ENCODE results near the gene IFT20. TPM values are rescaled to one million over a fixed set of nuclear protein-coding genes. Genes with fewer than 3 reads are reported as not detected.

IFT20 gene
- polyA plus RNA-seq, 1 donor (not counting 4 experiments of a cell fraction or from before 2014, with no cell fraction given) = 28.7 TPM

DNA sequence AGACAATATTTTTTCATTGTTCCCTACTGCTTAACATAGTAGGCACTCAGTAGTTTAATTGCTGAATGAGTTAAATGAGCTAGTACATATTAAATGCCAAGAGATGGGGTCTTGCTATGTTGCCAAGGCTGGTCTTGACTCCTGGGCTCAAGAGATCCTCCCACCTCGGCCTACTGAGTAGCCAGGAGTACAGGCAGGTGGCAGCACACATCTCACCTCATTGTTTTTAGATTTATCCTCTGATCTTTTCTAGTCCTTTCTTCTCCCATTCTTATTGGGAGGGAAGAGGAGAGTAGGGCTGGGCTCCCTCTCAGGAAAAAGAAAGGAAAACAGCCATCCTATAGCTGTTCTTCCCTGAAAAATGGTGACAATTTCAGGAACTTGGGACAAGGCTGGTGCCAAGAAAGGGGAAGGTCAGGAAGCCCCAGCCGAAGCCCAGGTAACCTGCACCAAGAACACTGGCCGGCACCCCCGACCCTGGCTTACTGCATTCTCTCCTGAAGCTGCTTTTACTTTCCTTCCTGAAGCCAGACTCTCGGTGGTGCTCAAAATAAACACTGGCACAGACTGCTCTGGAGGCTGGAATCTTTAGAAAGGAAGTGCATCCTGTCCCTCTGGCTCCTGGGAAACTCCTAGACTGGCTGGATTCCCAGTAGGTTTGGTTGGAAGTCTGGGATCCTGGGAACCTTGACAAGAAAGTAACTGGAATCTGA is 2.9 kb upstream of the IFT20 start:
- Histone ChIP-seq H2AFZ (ENCODE audit: control insufficient read depth, low read length) (no peak overlapping the region), H4K20me1 (ENCODE audit: control insufficient read depth, extremely low read depth, insufficient read depth, low read length) (peaks cover 18% of the 10 kb centered on the region), H3K27me3 (ENCODE audit: control insufficient read depth, extremely low read depth, insufficient read depth, low read length) (no peaks in the 10 kb centered on the region), H3K4me3 (ENCODE audit: control insufficient read depth in 2 of 3, extremely low read depth in 1 of 3, insufficient read depth in 2 of 3, low read depth in 1 of 3, low read length in 3 of 3) (peak overlapping the region in 1 of 3 experiments; percentile 21), H3K4me1 (ENCODE audit: control insufficient read depth, extremely low read depth, insufficient read depth, low read length) (peaks cover 38% of the 10 kb centered on the region), H3K27ac (ENCODE audit: control insufficient read depth, insufficient read depth, low read length) (peak overlapping the region; percentile 49), H3K9me1 (ENCODE audit: control insufficient read depth, extremely low read depth, insufficient read depth, low read length) (peaks cover 10% of the 10 kb centered on the region), H3K79me2 (ENCODE audit: control insufficient read depth, insufficient read depth, low read length) (peaks cover 58% of the 10 kb centered on the region), H3K36me3 (ENCODE audit: control insufficient read depth in 2 of 2, extremely low read depth in 1 of 2, insufficient read depth in 2 of 2, low read length in 2 of 2) (peaks cover 32 to 48% of the 10 kb centered on the region in 2 experiments), H3K9ac (ENCODE audit: control insufficient read depth, extremely low read depth, insufficient read depth, low read length) (no peak overlapping the region), H3K9me3 (ENCODE audit: control insufficient read depth, low read depth, low read length) (no peaks in the 10 kb centered on the region), H3K4me2 (ENCODE audit: control insufficient read depth, extremely low read depth, insufficient read depth, low read depth, low read length) (peak overlapping the region; percentile 53)
- TF ChIP-seq EZH2 (IDR thresholded peaks at IDR 0.05; ENCODE audit: low read length) = no peak
- TF ChIP-seq, protein P1, sequence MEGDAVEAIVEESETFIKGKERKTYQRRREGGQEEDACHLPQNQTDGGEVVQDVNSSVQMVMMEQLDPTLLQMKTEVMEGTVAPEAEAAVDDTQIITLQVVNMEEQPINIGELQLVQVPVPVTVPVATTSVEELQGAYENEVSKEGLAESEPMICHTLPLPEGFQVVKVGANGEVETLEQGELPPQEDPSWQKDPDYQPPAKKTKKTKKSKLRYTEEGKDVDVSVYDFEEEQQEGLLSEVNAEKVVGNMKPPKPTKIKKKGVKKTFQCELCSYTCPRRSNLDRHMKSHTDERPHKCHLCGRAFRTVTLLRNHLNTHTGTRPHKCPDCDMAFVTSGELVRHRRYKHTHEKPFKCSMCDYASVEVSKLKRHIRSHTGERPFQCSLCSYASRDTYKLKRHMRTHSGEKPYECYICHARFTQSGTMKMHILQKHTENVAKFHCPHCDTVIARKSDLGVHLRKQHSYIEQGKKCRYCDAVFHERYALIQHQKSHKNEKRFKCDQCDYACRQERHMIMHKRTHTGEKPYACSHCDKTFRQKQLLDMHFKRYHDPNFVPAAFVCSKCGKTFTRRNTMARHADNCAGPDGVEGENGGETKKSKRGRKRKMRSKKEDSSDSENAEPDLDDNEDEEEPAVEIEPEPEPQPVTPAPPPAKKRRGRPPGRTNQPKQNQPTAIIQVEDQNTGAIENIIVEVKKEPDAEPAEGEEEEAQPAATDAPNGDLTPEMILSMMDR (optimal IDR thresholded peaks at IDR 0.05 in 1 of 3, IDR thresholded peaks at IDR 0.05 in 1 of 3, conservative IDR thresholded peaks at IDR 0.05 in 1 of 3; ENCODE audit: extremely low read depth in 1 of 3, insufficient read depth in 2 of 3, low read length in 3 of 3) = peak in 2 of 3 experiments; percentile 12 to 13
- DNase-seq (ENCODE audit: low read depth, low spot score) (no peak), FAIRE-seq (no peak)
- dilution Hi-C loops (cut with MboI; ENCODE audit: extremely low pct_ligation_motif_present, low sequenced_read_pairs) = no loop called here

DNA sequence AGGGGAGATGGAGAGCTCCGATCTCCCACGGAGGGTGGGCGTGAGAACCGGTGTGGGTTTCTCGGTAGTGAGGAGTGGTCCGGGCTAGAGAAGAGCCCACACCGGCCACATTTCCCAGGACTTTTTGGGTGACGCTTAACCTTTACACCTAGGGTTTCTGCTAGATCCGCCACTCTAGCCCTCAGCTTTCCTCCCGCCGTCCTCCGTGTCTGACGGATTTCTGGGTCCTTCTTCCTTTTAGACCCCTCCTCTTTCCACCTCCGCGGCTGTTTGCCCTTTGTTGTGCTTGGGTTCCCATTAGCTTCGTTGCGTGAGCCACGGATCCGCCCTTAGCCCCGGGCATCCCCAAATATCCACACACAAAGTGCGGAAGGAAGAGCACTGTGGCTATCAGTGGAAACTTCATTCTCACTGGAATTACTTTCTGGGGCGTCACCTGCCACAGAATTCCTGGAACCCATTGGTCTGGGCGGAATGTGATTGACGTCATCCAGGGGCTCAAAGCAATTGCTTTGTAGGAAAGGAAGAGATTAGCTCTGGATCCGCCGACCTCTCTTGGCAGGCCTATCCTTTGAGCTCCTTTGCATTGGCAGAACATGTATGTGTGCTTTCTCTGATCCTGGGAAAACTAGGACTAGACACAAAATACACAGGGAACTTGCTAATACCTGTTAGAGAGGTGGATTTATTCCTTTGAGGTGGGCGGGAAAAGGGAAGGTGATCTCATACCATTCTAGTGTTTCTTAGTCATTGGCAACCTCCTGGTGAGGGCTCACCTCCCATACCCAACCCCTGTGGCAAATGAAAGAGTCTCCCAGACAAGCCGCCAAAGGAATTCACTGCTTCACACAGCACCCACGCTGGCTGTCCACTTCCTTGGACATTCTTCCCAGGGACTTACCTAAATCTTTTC is 943 bp upstream of the IFT20 start:
- H3K79me2 ChIP-seq (ENCODE audit: control insufficient read depth, insufficient read depth, low read length) = peaks cover 60% of the 10 kb centered on the region
- peak overlapping the region; percentile 74 to 99 (median 97) for H3K4me3 ChIP-seq (ENCODE audit: control insufficient read depth in 2 of 3, extremely low read depth in 1 of 3, insufficient read depth in 2 of 3, low read depth in 1 of 3, low read length in 3 of 3)
- FAIRE-seq = peak; percentile 81
- H2AFZ ChIP-seq (ENCODE audit: control insufficient read depth, low read length) = peak overlapping the region; percentile 68
- H3K4me2 ChIP-seq (ENCODE audit: control insufficient read depth, extremely low read depth, insufficient read depth, low read depth, low read length) = peak overlapping the region; percentile 99
- DNase-seq (ENCODE audit: low read depth, low spot score) = peak; percentile 60
- H3K27me3 ChIP-seq (ENCODE audit: control insufficient read depth, extremely low read depth, insufficient read depth, low read length) = no peaks in the 10 kb centered on the region
- no peak for TF ChIP-seq EZH2 (IDR thresholded peaks at IDR 0.05; ENCODE audit: low read length)
- TF ChIP-seq, protein P1 (optimal IDR thresholded peaks at IDR 0.05 in 1 of 3, IDR thresholded peaks at IDR 0.05 in 1 of 3, conservative IDR thresholded peaks at IDR 0.05 in 1 of 3; ENCODE audit: extremely low read depth in 1 of 3, insufficient read depth in 2 of 3, low read length in 3 of 3) = no peak
- peaks cover 22 to 30% of the 10 kb centered on the region in 2 experiments for H3K36me3 ChIP-seq (ENCODE audit: control insufficient read depth in 2 of 2, extremely low read depth in 1 of 2, insufficient read depth in 2 of 2, low read length in 2 of 2)
- dilution Hi-C loops (cut with MboI; ENCODE audit: extremely low pct_ligation_motif_present, low sequenced_read_pairs) = no loop called here
- peak overlapping the region; percentile 99 for H3K27ac ChIP-seq (ENCODE audit: control insufficient read depth, insufficient read depth, low read length)
- peak overlapping the region; percentile 99 for H3K9ac ChIP-seq (ENCODE audit: control insufficient read depth, extremely low read depth, insufficient read depth, low read length)
- H3K4me1 ChIP-seq (ENCODE audit: control insufficient read depth, extremely low read depth, insufficient read depth, low read length) = peaks cover 38% of the 10 kb centered on the region
- peaks cover 18% of the 10 kb centered on the region for H4K20me1 ChIP-seq (ENCODE audit: control insufficient read depth, extremely low read depth, insufficient read depth, low read length)
- no peaks in the 10 kb centered on the region for H3K9me3 ChIP-seq (ENCODE audit: control insufficient read depth, low read depth, low read length)
- peaks cover 10% of the 10 kb centered on the region for H3K9me1 ChIP-seq (ENCODE audit: control insufficient read depth, extremely low read depth, insufficient read depth, low read length)

Measured in keratinocyte (primary cell).